Measurements from ENCODE around the gene ZNF536. TPM values are rescaled to one million over a fixed set of nuclear protein-coding genes. Genes with fewer than 3 reads are reported as not detected.

ZNF536 gene
- total and polyA plus RNA-seq, 2 of the 4 experiments (the other 2 are of a cell fraction), result not detected

DNA sequence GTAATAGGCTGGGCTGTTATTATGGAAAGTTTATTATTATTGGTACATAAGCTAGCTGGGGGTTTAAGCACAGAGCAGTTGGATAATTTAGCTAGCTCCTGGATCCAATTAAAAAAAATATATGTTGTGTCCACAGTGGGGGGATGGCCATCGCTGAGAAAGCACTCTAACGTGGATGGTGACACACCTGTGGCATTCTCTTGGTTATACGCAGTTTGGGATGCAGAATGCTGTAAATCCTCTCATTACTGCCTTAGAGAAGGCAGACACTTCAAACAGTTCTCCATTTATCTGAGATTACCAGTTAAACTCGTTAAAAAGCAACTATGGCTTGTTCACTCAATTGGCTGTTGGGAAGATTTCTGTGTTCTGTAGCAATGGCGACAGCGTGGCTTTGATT lies 2.4 kb upstream of the ZNF536 start:
- in situ Hi-C loops (cut with MboI; ENCODE audit: low sequenced_read_pairs), result no loop called here

More for the DNA sequence above, 2.4 kb upstream of the ZNF536 start:
- ChIA-PET CTCF (no interaction called here), POLR2A (ENCODE audit: unreplicated experiment) (no interaction called here)
- H2BK15ac ChIP-seq (ENCODE audit: low read depth, low read length), result no peak overlapping the region
- no peak overlapping the region for H2BK120ac ChIP-seq (ENCODE audit: low read depth, low read length)
- no peak overlapping the region for H2AK5ac ChIP-seq (ENCODE audit: low read depth, low read length)
- no peak overlapping the region for H4K8ac ChIP-seq (ENCODE audit: low read depth in 2 of 2, low read length in 2 of 2)
- no CpG with 5 or more reads among the region's 6 CpGs for WGBS, 2 experiments (ENCODE audit: extremely low coverage in 2 of 2, insufficient read length in 1 of 2)
- TF ChIP-seq USF2 (IDR thresholded peaks at IDR 0.05; ENCODE audit: low read depth, low read length), result no peak
- TF ChIP-seq POLR2A (IDR thresholded peaks at IDR 0.05; ENCODE audit: low read depth, low read length), result no peak
- no peak for TF ChIP-seq RAD21 (IDR thresholded peaks at IDR 0.05; ENCODE audit: low read length)
- TF ChIP-seq CEBPB (IDR thresholded peaks at IDR 0.05; ENCODE audit: low read depth, low read length), result no peak
- no peak for TF ChIP-seq MAFK (IDR thresholded peaks at IDR 0.05; ENCODE audit: low read depth, low read length)
- no peak for TF ChIP-seq FOS (IDR thresholded peaks at IDR 0.05; ENCODE audit: low read depth, low read length)
- TF ChIP-seq MAZ (IDR thresholded peaks at IDR 0.05; ENCODE audit: borderline replicate concordance, low read depth, low read length), result no peak
- no peak for TF ChIP-seq BHLHE40 (IDR thresholded peaks at IDR 0.05; ENCODE audit: low read depth, low read length)
- TF ChIP-seq, protein P1, sequence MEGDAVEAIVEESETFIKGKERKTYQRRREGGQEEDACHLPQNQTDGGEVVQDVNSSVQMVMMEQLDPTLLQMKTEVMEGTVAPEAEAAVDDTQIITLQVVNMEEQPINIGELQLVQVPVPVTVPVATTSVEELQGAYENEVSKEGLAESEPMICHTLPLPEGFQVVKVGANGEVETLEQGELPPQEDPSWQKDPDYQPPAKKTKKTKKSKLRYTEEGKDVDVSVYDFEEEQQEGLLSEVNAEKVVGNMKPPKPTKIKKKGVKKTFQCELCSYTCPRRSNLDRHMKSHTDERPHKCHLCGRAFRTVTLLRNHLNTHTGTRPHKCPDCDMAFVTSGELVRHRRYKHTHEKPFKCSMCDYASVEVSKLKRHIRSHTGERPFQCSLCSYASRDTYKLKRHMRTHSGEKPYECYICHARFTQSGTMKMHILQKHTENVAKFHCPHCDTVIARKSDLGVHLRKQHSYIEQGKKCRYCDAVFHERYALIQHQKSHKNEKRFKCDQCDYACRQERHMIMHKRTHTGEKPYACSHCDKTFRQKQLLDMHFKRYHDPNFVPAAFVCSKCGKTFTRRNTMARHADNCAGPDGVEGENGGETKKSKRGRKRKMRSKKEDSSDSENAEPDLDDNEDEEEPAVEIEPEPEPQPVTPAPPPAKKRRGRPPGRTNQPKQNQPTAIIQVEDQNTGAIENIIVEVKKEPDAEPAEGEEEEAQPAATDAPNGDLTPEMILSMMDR (conservative IDR thresholded peaks at IDR 0.05; ENCODE audit: low read depth, low read length), result no peak
- TF ChIP-seq, protein P2, sequence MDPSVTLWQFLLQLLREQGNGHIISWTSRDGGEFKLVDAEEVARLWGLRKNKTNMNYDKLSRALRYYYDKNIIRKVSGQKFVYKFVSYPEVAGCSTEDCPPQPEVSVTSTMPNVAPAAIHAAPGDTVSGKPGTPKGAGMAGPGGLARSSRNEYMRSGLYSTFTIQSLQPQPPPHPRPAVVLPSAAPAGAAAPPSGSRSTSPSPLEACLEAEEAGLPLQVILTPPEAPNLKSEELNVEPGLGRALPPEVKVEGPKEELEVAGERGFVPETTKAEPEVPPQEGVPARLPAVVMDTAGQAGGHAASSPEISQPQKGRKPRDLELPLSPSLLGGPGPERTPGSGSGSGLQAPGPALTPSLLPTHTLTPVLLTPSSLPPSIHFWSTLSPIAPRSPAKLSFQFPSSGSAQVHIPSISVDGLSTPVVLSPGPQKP (IDR thresholded peaks at IDR 0.05; ENCODE audit: borderline replicate concordance, low read depth, low read length), result no peak
- no peak for TF ChIP-seq RFX5 (IDR thresholded peaks at IDR 0.05; ENCODE audit: low read depth, low read length)
- TF ChIP-seq NFE2L2 (IDR thresholded peaks at IDR 0.05; ENCODE audit: low read depth, low read length), result no peak
- no peak for TF ChIP-seq CHD1 (IDR thresholded peaks at IDR 0.05; ENCODE audit: low read depth, low read length)
- no peak for TF ChIP-seq RCOR1 (IDR thresholded peaks at IDR 0.05; ENCODE audit: insufficient replicate concordance, low read length)
- H3K79me1 ChIP-seq (ENCODE audit: low read depth in 1 of 2, low read length in 2 of 2), result no peaks in the 10 kb centered on the region
- intact Hi-C loops (cut with micrococcal nuclease) (no loop called here), dilution Hi-C loops (cut with HindIII; ENCODE audit: low sequenced_read_pairs, unreplicated experiment) (no loop called here)
- ATAC-seq (ENCODE audit: low read depth) (no peak), DNase-seq (no peak)
- no peak overlapping the region for H3K14ac ChIP-seq (replicated peaks; ENCODE audit: low read depth, low read length)
- no peak overlapping the region for H3K27ac ChIP-seq (ENCODE audit: insufficient read depth, low read length)
- H3K9me3 ChIP-seq (ENCODE audit: control insufficient read depth, insufficient read depth, low read length), result peaks cover 7% of the 10 kb centered on the region
- H2BK5ac ChIP-seq (ENCODE audit: low read depth, low read length, poor library complexity, severe bottlenecking), result no peak overlapping the region
- no peak overlapping the region for H3K4me2 ChIP-seq (ENCODE audit: low read depth, low read length)
- no peak overlapping the region for H3K18ac ChIP-seq (ENCODE audit: low read depth, low read length)
- no peaks in the 10 kb centered on the region for H4K20me1 ChIP-seq (ENCODE audit: insufficient read depth, low read length)
- H4K5ac ChIP-seq (ENCODE audit: low read depth, low read length), result no peak overlapping the region
- no peaks in the 10 kb centered on the region for H3K27me3 ChIP-seq (ENCODE audit: control insufficient read depth, insufficient read depth, low read length)
- H2AK9ac ChIP-seq (replicated peaks; ENCODE audit: low read depth, low read length, poor library complexity), result no peak overlapping the region
- H3K4me1 ChIP-seq (ENCODE audit: control insufficient read depth, insufficient read depth, low read length), result no peaks in the 10 kb centered on the region
- no peak overlapping the region for H3K56ac ChIP-seq (ENCODE audit: extremely low read depth, insufficient read depth, low read length)
- H2BK20ac ChIP-seq (ENCODE audit: low read depth, low read length), result no peak overlapping the region
- H3K9me1 ChIP-seq (ENCODE audit: insufficient read depth, low read length), result no peaks in the 10 kb centered on the region
- no peak overlapping the region for H3K4ac ChIP-seq (ENCODE audit: low read depth, low read length)
- H2AFZ ChIP-seq (replicated peaks; ENCODE audit: low read length, poor library complexity), result no peak overlapping the region
- no peak overlapping the region for H4K91ac ChIP-seq (ENCODE audit: insufficient read depth, low read depth, low read length)
- no peak overlapping the region for H3K4me3 ChIP-seq (ENCODE audit: insufficient read depth, low read depth, low read length)
- no peak overlapping the region for H3K9ac ChIP-seq (ENCODE audit: low read depth, low read length)
- H3K23ac ChIP-seq (ENCODE audit: low read depth, low read length), result no peak overlapping the region
- no TSS peak for BruUV-seq (replicated peaks)
- H3K36me3 ChIP-seq (ENCODE audit: control insufficient read depth, insufficient read depth, low read length), result no peaks in the 10 kb centered on the region

Measured in IMR-90 (cell line).